ENCODE results near the gene TMEM156. TPM values are rescaled to one million over a fixed set of nuclear protein-coding genes. Genes with fewer than 3 reads are reported as not detected.

Gene TMEM156
- total RNA-seq, 1 donor, result not detected

GRCh38 chr4:39053983-39054382, 21.8 kb upstream of the TMEM156 start:
- no peak overlapping the region for H3K4me2 ChIP-seq (ENCODE audit: insufficient read depth, low read length)
- no peaks in the 10 kb centered on the region for H3K27me3 ChIP-seq (ENCODE audit: insufficient read depth, low read length)
- H3K36me3 ChIP-seq (ENCODE audit: insufficient read depth, low read length), result no peaks in the 10 kb centered on the region
- no peak overlapping the region for H2AFZ ChIP-seq (ENCODE audit: low read length)
- H3K27ac ChIP-seq (ENCODE audit: low read depth, low read length), result no peak overlapping the region
- H3K4me3 ChIP-seq (ENCODE audit: insufficient read depth, low read length), result no peak overlapping the region
- H4K20me1 ChIP-seq (ENCODE audit: insufficient read depth, low read length), result peaks cover 12% of the 10 kb centered on the region
- H3K9me3 ChIP-seq (ENCODE audit: low read depth, low read length), result no peaks in the 10 kb centered on the region
- H3K4me1 ChIP-seq (ENCODE audit: insufficient read depth, low read length), result no peaks in the 10 kb centered on the region
- no peak for DNase-seq (ENCODE audit: insufficient read length, low spot score, missing footprints)
- peaks cover 66% of the 10 kb centered on the region for H3K79me2 ChIP-seq (ENCODE audit: insufficient read depth, low read length)
- no peak for TF ChIP-seq CTCF (IDR thresholded peaks at IDR 0.05; ENCODE audit: extremely low read depth, low read depth, low read length)

GRCh38 chr4:39051492-39051891, 19.3 kb upstream of the TMEM156 start:
- H3K4me3 ChIP-seq (ENCODE audit: insufficient read depth, low read length), result no peak overlapping the region
- peaks cover 13% of the 10 kb centered on the region for H4K20me1 ChIP-seq (ENCODE audit: insufficient read depth, low read length)
- no peaks in the 10 kb centered on the region for H3K36me3 ChIP-seq (ENCODE audit: insufficient read depth, low read length)
- no peaks in the 10 kb centered on the region for H3K27me3 ChIP-seq (ENCODE audit: insufficient read depth, low read length)
- H2AFZ ChIP-seq (ENCODE audit: low read length), result no peak overlapping the region
- no peak for TF ChIP-seq CTCF (IDR thresholded peaks at IDR 0.05; ENCODE audit: extremely low read depth, low read depth, low read length)
- DNase-seq (ENCODE audit: insufficient read length, low spot score, missing footprints), result no peak
- H3K4me1 ChIP-seq (ENCODE audit: insufficient read depth, low read length), result peaks cover 7% of the 10 kb centered on the region
- no peaks in the 10 kb centered on the region for H3K9me3 ChIP-seq (ENCODE audit: low read depth, low read length)
- H3K27ac ChIP-seq (ENCODE audit: low read depth, low read length), result no peak overlapping the region
- no peak overlapping the region for H3K4me2 ChIP-seq (ENCODE audit: insufficient read depth, low read length)
- peaks cover 79% of the 10 kb centered on the region for H3K79me2 ChIP-seq (ENCODE audit: insufficient read depth, low read length)

- Histone ChIP-seq H3K79me2 (ENCODE audit: insufficient read depth, low read length) (peaks cover 83% of the 10 kb centered on the region), H3K27me3 (ENCODE audit: insufficient read depth, low read length) (no peaks in the 10 kb centered on the region), H3K4me2 (ENCODE audit: insufficient read depth, low read length) (no peak overlapping the region), H3K4me3 (ENCODE audit: insufficient read depth, low read length) (no peak overlapping the region), H3K4me1 (ENCODE audit: insufficient read depth, low read length) (peaks cover 16% of the 10 kb centered on the region), H2AFZ (ENCODE audit: low read length) (no peak overlapping the region), H3K9me3 (ENCODE audit: low read depth, low read length) (no peaks in the 10 kb centered on the region), H3K36me3 (ENCODE audit: insufficient read depth, low read length) (no peaks in the 10 kb centered on the region), H4K20me1 (ENCODE audit: insufficient read depth, low read length) (peaks cover 15% of the 10 kb centered on the region), H3K27ac (ENCODE audit: low read depth, low read length) (no peak overlapping the region)
- TF ChIP-seq CTCF (IDR thresholded peaks at IDR 0.05; ENCODE audit: extremely low read depth, low read depth, low read length), result no peak
- no peak for DNase-seq (ENCODE audit: insufficient read length, low spot score, missing footprints)
Observed at GRCh38 chr4:39050590-39050989, 18.4 kb upstream of the TMEM156 start.

GRCh38 chr4:39048311-39048710, 16.1 kb upstream of the TMEM156 start:
- Histone ChIP-seq H3K27me3 (ENCODE audit: insufficient read depth, low read length) (no peaks in the 10 kb centered on the region), H3K36me3 (ENCODE audit: insufficient read depth, low read length) (no peaks in the 10 kb centered on the region), H4K20me1 (ENCODE audit: insufficient read depth, low read length) (peaks cover 6% of the 10 kb centered on the region), H3K79me2 (ENCODE audit: insufficient read depth, low read length) (peaks cover 68% of the 10 kb centered on the region), H3K9me3 (ENCODE audit: low read depth, low read length) (no peaks in the 10 kb centered on the region), H3K4me1 (ENCODE audit: insufficient read depth, low read length) (peaks cover 26% of the 10 kb centered on the region), H3K4me2 (ENCODE audit: insufficient read depth, low read length) (no peak overlapping the region), H2AFZ (ENCODE audit: low read length) (no peak overlapping the region), H3K27ac (ENCODE audit: low read depth, low read length) (no peak overlapping the region), H3K4me3 (ENCODE audit: insufficient read depth, low read length) (no peak overlapping the region)
- no peak for TF ChIP-seq CTCF (IDR thresholded peaks at IDR 0.05; ENCODE audit: extremely low read depth, low read depth, low read length)
- no peak for DNase-seq (ENCODE audit: insufficient read length, low spot score, missing footprints)
